Measurements from ENCODE around the gene ZBTB32.

Gene ZBTB32

GRCh38 chr19:35755550-35756376, 51.4 kb downstream of the ZBTB32 start:
- DNase-seq = peak; percentile 71

GRCh38 chr19:35756377-35757230, 52.2 kb downstream of the ZBTB32 start, which contains the start of gene HSPB6:
TSS of gene HSPB6 (minus strand) at chr19:35757029. CDS start at chr19:35757008, 21 bp downstream.
- DNase-seq = no peak

- DNase-seq = peak; percentile 10
These were observed 52.9 kb downstream of the ZBTB32 start for GRCh38 chr19:35757231-35757748.

- peak; percentile 100 for DNase-seq
These were observed 53.6 kb downstream of the ZBTB32 start, which contains the start of gene PROSER3 for GRCh38 chr19:35757749-35758608. TSS of gene PROSER3 (plus strand) at chr19:35758176. CDS start at chr19:35758216, 40 bp downstream.

GRCh38 chr19:35759697-35760096, 55.3 kb downstream of the ZBTB32 start:
- no peak for DNase-seq

GRCh38 chr19:35760711-35761349, 56.5 kb downstream of the ZBTB32 start:
- DNase-seq = no peak

GRCh38 chr19:35764432-35765315, 60.3 kb downstream of the ZBTB32 start:
- no peak for DNase-seq

Measured in CD4-positive, alpha-beta T cell treated with Interleukin-17A for 1 hour (primary cell).